Raji (cell line): ENCODE measurements around the gene FBXL7.

Experiments
- POLR2A ChIP-seq: IDR thresholded peaks from 2 replicates; pipeline ENCODE4 v1.6.1; 2011; ENCODE audit warnings: low read depth, low read length, control low read depth; ENCODE audit not compliant: insufficient read depth

FBXL7 gene

GRCh38 chr5:15521381-15522186 is 21.6 kb downstream of the FBXL7 start:
- TF ChIP-seq POLR2A = no peak

- TF ChIP-seq POLR2A = no peak
Measured at GRCh38 chr5:15522187-15522520, 22.2 kb downstream of the FBXL7 start.

- no peak for TF ChIP-seq POLR2A
Measured at GRCh38 chr5:15524712-15525111, 24.7 kb downstream of the FBXL7 start.

- no peak for TF ChIP-seq POLR2A
Measured at GRCh38 chr5:15525703-15526275, 25.8 kb downstream of the FBXL7 start.

- TF ChIP-seq POLR2A = no peak
Measured at GRCh38 chr5:15526413-15526812, 26.4 kb downstream of the FBXL7 start.

- no peak for TF ChIP-seq POLR2A
Measured at GRCh38 chr5:15528476-15528875, 28.5 kb downstream of the FBXL7 start.

- TF ChIP-seq POLR2A = no peak
Measured at GRCh38 chr5:15529013-15529412, 29.0 kb downstream of the FBXL7 start.

GRCh38 chr5:15529821-15530220 is 29.8 kb downstream of the FBXL7 start:
- TF ChIP-seq POLR2A = no peak

- TF ChIP-seq POLR2A = no peak
Measured at GRCh38 chr5:15533129-15533893, 33.3 kb downstream of the FBXL7 start.

GRCh38 chr5:15535938-15536337 is 36.0 kb downstream of the FBXL7 start:
- no peak for TF ChIP-seq POLR2A

GRCh38 chr5:15538516-15538915 is 38.5 kb downstream of the FBXL7 start:
- no peak for TF ChIP-seq POLR2A

- TF ChIP-seq POLR2A = no peak
Measured at GRCh38 chr5:15539951-15540350, 40.0 kb downstream of the FBXL7 start.

- TF ChIP-seq POLR2A = no peak
Measured at GRCh38 chr5:15544039-15544438, 44.1 kb downstream of the FBXL7 start.

- TF ChIP-seq POLR2A = no peak
Measured at GRCh38 chr5:15545082-15545481, 45.1 kb downstream of the FBXL7 start.

GRCh38 chr5:15547261-15547839 is 47.4 kb downstream of the FBXL7 start:
- TF ChIP-seq POLR2A = no peak

GRCh38 chr5:15549961-15550360 is 50.0 kb downstream of the FBXL7 start:
- no peak for TF ChIP-seq POLR2A
